Activated CD4-positive, alpha-beta T cell treated with anti-CD3 and anti-CD28 coated beads, Interleukin-2, amount 50 U/mL, for 16 hours (primary cell): ENCODE data around the gene SMIM11.
"Not testable (repeated sequence)": the region's sequence is repeated elsewhere in the genome, so short reads cannot be mapped to it uniquely, and the experiment has no call there.

Experiments used
- DNase-seq: peaks from one replicate; pipeline ENCODE4 v3.0.0-alpha.2; 2020

SMIM11 gene

GRCh38 chr21:34357889-34358288 lies 17.4 kb upstream of the SMIM11 start:
- no peak for DNase-seq

GRCh38 chr21:34358866-34359265 lies 16.4 kb upstream of the SMIM11 start:
- no peak for DNase-seq

GRCh38 chr21:34360488-34361241 lies 14.6 kb upstream of the SMIM11 start:
- no peak for DNase-seq

GRCh38 chr21:34362136-34362444 lies 13.2 kb upstream of the SMIM11 start:
- no peak for DNase-seq

GRCh38 chr21:34362670-34363069 lies 12.6 kb upstream of the SMIM11 start:
- DNase-seq = no peak

DNA sequence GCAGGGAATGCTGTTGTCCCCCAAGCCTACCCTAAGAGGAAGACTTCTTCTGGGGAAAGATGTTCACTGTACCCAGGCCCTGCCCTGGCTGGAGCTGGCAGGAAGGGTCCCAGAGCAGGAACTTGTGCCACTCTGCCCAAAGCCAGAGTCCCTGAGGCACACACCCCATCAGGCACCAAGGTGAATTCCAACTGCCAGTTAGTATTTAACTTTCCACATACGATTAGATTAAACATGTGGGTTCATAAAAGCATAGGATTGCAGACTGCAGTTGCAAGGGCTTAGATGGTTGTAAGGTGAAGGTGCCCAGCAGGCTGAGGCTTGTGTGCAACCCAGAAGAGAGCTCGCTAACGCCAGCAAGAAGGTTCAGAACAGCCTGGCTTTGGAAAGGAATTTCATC lies 11.6 kb upstream of the SMIM11 start, which contains the start of gene KCNE2:
KCNE2 (plus strand) TSS at position 274 of the 400 bp plus-strand sequence. CDS start 6,473 bp downstream, outside the sequence.
- no peak for DNase-seq

DNA sequence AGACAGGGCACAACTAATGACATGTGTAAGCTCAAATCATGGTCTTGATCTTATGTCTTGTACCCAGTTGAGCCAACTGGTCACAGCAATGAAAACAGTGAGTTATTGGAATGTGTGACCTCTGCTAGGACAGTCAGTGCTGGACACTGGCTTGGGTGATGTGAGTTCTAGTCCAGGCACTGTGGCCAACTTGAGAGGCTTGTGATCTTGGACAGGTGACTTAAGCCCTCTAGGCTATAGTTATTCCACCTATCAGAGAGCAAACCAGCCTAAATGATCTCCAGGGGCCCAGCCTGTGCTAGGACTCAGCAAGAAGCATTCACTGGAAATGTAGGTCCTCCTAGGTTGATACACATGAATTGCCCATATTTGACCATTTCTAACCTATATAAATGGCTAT lies 10.4 kb upstream of the SMIM11 start:
- DNase-seq = no peak

DNA sequence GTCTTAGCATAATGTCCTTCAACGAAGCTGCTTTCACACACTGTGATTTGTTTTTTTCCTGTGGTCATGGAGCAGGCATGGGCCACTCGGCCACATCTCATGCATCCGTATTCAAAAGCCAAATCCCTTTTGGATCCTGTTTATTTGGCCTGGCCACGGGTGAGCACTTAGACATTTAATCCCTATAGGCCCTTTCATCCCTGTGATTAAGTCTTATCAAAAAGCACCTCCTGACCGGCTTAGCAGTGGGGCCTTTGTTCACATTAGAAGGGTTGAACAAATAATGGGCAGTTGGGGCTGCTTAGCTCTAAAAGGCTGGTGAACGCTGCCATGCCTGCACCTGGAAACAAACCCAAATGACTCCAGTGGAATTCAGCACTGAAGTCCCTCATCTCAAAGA lies 9.5 kb upstream of the SMIM11 start:
- no peak for DNase-seq

- peak; percentile 54 for DNase-seq
These were observed 7.9 kb upstream of the SMIM11 start for GRCh38 chr21:34367320-34367935.

GRCh38 chr21:34369741-34370140 lies 5.6 kb upstream of the SMIM11 start:
- DNase-seq = no peak

- DNase-seq = no peak
These were observed 3.0 kb upstream of the SMIM11 start for GRCh38 chr21:34372321-34372720.

DNA sequence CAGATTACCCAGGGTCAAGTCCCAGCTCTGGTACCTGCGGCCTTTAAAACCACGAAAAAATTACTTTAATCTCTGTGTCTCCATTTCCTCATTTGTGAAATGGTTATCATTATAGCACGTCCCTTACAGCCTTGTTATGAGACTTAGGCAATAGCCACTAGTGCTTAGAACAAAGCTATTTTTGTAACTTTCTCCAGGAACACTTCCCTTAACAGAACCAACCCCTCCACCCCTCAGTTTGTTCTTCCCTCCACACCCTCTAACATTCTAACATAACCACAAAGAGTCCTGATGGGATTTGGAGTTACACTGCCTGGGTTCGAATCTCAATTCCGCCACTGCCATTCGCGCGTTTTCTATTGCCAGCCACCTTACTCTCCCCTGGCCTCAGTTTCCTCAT lies 845 bp upstream of the SMIM11 start:
- DNase-seq = not testable (repeated sequence)

DNA sequence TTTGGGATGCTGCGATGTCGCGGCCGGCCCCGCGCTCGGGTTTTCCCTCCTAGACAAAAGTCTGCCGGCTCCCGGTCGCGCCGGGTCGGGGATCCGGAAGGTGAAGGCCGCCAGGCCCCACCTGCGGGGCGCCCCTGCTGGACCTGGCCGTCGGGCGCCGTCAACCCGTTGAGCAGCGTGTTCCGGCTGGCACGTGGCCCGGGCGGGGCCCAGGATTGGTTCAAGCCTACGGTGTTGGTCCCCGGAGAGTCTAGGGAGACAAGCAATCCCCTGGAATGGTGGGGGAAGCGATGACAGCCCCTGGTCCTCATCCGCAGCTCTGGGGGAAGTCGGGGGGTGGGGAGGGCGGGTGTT lies 289 bp downstream of the SMIM11 start:
- not testable (repeated sequence) for DNase-seq

GRCh38 chr21:34383138-34383537 lies 7.8 kb downstream of the SMIM11 start:
- not testable (repeated sequence) for DNase-seq

- not testable (repeated sequence) for DNase-seq
These were observed 8.6 kb downstream of the SMIM11 start for GRCh38 chr21:34383724-34384415.

GRCh38 chr21:34400522-34400921 lies 25.2 kb downstream of the SMIM11 start:
- DNase-seq = not testable (repeated sequence)

GRCh38 chr21:34404742-34405141 lies 29.4 kb downstream of the SMIM11 start:
- not testable (repeated sequence) for DNase-seq

GRCh38 chr21:34405686-34406085 lies 30.4 kb downstream of the SMIM11 start:
- DNase-seq = not testable (repeated sequence)

DNA sequence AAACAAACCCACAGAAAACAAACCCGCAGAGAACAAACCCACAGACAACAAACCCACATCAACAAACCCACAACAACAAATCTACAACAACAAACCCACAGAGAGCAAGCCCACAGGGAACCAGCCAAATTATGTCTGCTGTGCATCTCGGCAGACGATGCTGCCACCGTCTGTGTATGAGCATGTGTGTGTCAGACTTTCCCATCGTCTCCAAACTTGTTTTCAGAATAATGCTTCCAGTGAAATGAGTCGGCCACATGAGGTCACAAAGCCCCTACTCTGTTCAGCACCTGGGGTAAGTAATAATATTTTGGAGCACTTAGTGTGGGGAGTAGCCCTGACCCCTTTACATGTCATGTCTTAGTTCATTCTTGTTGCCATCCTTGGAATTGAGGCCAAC lies 30.8 kb downstream of the SMIM11 start:
- not testable (repeated sequence) for DNase-seq

DNA sequence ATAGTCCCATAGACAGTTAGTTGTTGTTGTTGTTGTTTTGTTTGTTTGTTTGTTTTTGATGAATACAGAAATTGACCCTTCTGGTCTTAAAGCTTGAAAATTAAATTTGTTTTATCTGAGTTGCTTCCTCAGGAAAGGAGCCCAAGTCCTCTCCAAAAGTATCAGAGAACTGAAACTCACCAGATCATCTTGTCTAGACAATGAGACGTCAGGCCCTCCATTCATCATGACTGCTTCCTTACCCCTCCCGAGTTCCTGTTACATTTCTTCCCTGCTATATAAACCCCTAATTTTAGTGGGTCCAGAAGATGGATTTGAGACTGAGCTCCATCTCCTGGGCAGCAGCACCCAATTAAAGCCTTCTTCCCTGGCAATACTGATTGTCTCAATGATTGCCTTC lies 31.4 kb downstream of the SMIM11 start:
- DNase-seq = not testable (repeated sequence)

DNA sequence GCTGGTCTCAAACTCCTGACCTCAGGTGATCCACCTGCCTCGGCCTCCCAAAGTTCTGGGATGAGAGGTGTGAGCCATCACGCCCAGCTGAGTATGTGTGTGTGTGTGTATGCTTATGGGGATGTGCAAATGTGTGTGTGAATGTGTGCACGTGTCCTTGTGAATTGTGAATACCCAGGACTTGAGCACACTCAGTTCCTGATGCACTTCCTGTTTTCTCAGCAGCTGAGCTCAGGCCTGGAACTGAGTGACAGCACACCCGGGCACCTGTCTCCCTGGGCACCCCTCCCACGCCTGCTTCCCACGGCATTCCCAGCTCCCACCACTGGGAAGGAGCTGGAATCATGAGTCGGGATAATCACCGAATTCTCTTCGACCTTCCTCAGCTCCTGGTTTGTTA lies 32.0 kb downstream of the SMIM11 start:
- not testable (repeated sequence) for DNase-seq

- DNase-seq = not testable (repeated sequence)
These were observed 42.3 kb downstream of the SMIM11 start for GRCh38 chr21:34417448-34418077.

GRCh38 chr21:34423805-34424204 lies 48.5 kb downstream of the SMIM11 start, which contains the start of gene SMIM34:
SMIM34 (minus strand) TSS chr21:34423951; CDS start chr21:34423839, 112 bp downstream.
- not testable (repeated sequence) for DNase-seq
